ENCODE results near the gene ARVCF. TPM values are rescaled to one million over a fixed set of nuclear protein-coding genes. Genes with fewer than 3 reads are reported as not detected.

ARVCF gene
- total RNA-seq, 1 donor: 2.3 TPM

DNA sequence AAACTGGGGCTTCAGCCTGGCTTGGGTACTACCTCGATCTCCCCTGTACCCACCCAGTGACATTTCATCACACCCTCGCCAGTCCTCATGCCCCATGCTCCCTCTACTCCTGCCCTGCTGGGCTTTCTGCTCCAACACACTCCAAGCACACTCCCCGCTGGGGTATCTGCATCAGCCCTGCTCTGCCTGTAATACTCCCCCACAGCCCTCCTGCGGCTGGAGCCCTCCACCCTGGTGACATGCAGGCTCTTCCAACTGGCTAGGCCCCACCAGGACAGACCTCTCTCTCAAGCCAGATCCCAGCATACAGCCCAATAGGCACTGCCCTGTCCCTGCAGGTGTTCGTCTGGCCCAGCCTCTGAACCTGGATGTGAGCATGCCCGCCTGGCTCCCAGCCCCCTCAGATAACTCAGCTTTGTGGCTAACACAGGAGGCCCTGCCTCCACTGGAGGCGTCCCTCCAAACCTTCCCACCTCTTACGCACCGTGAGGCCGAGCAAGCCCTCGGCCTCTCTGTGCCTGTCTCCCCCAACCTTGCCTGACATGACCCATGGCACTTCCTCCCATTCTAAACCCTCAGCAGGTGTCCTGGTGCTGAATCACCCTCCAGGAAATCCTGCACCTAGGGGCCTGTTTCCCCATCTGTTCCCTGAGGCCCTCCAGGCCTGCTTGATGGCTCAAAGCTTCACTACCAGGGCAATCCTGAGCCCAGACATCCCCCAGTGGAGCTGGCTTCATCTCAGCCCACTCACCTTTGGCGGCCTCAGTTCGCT is 41.5 kb downstream of the ARVCF start:
- H3K9me3 ChIP-seq (ENCODE audit: low read depth, low read length): no peaks in the 10 kb centered on the region
- H3K27me3 ChIP-seq (ENCODE audit: insufficient read depth, low read length): no peaks in the 10 kb centered on the region
- peaks cover 22% of the 10 kb centered on the region for H3K4me1 ChIP-seq (ENCODE audit: insufficient read depth, low read length)
- no peak overlapping the region for H3K4me3 ChIP-seq (ENCODE audit: low read length)

DNA sequence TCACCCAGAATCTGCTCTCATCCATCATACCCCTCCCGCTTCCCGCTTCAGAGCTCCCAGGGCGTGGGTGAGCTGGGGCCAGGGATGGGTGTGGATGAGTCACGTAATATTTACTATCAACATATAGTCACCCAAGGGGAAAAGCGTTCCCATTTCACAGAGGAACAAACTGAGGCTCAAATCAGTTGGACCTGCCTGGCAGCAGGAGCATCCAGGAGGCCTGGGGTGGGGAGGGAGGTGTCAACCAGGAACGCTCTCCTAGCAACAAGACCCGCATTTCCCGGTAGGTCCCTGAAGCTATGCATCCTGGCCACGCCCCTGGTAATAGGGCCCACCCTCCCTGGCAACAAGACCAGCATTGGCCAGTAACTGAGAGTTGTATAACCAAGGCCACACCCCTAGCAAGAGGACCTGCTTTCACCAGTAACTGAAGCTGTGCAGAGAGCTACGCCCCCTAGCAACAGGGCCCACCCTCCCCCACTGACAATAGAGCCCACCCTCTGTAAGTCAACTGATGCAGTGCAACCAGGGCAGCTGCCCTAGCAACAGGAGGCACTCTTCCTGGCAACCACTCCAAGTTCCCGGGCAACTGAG is 42.3 kb downstream of the ARVCF start:
- Histone ChIP-seq H3K9me3 (ENCODE audit: low read depth, low read length) (no peaks in the 10 kb centered on the region), H3K4me3 (ENCODE audit: low read length) (no peak overlapping the region), H3K27me3 (ENCODE audit: insufficient read depth, low read length) (no peaks in the 10 kb centered on the region), H3K4me1 (ENCODE audit: insufficient read depth, low read length) (peaks cover 22% of the 10 kb centered on the region)

DNA sequence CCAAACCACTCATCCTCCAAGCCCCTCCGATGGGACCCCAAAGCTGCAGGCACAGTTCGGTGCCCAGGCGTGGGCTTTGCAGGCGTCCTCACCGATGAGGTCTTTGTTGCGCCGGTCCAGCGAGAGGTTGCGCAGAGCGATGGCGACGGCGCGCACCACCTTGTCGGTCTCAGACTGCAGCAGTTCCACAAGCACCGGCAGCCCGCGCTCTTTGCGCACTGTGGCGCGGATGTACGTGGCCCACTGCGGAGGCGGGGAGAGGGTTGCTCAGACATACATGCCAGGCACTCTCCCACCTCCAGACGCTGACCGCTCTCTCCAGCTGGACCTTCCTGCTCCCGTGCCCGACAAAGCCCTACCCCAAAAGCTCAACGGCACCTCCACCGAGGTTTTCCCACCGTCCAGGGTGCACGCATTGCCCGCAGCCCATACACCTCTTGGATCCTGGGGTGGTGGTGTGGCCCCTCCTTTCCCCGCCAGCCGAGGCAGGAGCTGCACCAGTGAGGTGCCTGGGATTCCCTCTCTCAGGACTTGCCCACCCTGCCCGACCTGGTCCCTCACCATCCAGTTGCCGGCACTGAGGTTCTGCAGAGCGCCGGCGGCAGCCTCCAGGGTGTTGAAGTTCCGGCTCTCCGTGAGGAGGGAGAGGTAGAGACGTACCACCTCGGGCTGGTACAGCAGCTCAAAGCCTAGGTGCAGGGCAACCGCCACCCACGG is 42.9 kb downstream of the ARVCF start:
- Histone ChIP-seq H3K4me1 (ENCODE audit: insufficient read depth, low read length) (peaks cover 22% of the 10 kb centered on the region), H3K4me3 (ENCODE audit: low read length) (no peak overlapping the region), H3K27me3 (ENCODE audit: insufficient read depth, low read length) (no peaks in the 10 kb centered on the region), H3K9me3 (ENCODE audit: low read depth, low read length) (no peaks in the 10 kb centered on the region)

DNA sequence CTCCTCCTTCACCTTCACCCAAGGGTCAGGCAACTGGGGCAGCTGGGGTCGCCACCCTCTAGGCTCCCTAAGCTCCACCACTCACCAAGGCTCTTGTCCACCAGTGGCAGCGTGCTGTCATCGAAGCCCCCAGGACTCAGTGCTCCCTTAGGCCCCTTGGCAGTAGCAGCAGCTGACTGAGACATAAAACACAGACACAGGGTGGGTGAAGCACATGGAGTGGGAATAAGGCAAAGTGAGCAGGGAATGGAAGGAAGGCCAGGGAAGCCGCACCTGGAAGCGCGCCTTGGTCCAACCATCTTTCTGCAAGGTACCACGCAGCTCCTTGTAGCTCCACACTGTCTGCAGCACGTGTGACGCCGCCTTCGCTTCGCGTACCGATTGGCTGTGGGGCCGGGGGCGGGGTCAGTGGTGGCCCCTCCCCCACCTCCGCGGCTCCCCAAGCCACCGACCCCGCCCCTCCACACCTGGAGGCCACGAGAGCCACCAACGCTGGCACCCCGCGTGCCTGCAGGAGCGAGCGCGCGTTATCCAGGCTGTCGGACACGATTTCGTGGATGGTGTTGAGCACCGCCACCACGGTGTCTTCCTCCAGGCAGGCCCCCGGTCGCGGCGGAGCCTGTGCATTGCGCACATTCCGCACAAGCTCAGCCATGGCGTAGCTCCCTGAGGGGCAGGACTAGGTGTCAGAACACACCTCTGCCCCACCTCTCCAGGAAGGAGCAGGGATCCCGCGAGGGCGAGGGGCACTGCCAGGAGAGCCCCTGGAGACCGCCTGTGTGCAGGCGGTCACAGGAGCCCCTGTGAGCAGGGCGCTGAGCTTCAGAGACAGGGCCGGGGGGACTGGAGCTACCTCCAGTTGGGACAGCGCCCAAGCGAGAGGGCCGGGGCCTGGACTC is 43.7 kb downstream of the ARVCF start:
- Histone ChIP-seq H3K9me3 (ENCODE audit: low read depth, low read length) (no peaks in the 10 kb centered on the region), H3K4me3 (ENCODE audit: low read length) (no peak overlapping the region), H3K4me1 (ENCODE audit: insufficient read depth, low read length) (peaks cover 22% of the 10 kb centered on the region)

DNA sequence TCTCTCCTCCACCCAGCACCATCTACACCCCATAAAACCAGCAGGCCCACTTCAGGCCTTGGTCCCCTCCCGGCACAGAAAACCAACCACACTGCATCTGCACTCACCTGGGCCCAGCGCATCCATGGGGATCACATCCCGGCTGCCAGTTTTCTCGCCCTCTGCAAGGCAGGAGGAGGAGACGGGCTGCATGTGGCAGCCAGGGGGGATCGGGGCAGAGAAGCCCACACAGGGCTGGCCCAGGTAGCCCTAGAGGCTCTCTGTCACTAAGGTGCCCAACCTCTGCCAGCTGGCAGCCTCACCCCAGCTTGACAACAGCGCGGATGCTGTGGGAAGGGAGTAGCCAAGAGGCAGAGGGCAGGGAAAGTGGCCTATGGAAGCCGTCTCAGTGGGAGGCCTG is 44.4 kb downstream of the ARVCF start:
- H3K9me3 ChIP-seq (ENCODE audit: low read depth, low read length): no peaks in the 10 kb centered on the region
- H3K4me3 ChIP-seq (ENCODE audit: low read length): no peak overlapping the region
- no peaks in the 10 kb centered on the region for H3K27me3 ChIP-seq (ENCODE audit: insufficient read depth, low read length)
- peaks cover 22% of the 10 kb centered on the region for H3K4me1 ChIP-seq (ENCODE audit: insufficient read depth, low read length)

More for the DNA sequence above, 43.7 kb downstream of the ARVCF start:
- no peaks in the 10 kb centered on the region for H3K27me3 ChIP-seq (ENCODE audit: insufficient read depth, low read length)

DNA sequence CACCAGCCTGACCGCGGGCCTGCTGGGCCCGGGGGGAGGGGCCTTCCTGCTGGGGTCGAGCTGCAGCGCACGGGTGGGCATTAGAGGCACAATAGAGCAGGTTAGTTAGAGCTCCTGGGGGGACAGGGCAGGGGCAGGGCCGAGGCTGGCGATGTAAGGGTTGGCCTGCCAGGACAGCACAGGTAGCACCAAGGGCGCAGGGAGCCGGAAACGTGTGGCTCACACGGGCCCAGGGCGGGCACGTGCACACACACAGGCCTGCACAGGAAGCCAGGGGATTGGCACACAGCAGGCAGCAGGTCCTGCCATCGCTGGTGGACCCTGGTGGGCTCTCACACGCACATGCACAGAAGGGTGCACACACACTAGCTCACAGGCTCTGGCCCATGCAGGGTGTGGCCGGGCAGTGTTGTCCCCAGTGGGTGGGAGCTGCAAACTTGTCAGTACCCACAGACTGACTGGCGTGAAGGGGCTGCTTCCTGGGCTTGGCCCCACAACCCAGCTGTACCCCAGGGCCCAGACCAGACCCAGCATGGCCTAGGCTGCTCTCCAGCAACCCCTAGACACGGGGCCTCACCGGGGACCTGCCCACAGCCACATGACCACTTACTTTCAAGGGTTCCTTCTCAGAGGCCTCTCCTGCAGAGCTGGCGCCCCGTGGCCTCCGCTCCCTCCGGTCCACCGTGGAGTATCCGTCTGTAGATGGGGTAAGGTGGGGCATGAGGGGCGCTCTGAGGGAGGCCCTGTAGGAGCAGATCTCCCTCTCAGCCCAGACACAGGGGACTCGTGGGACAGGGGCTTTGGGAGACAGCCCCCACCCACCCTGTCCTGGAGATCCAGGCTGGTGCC is 45.1 kb downstream of the ARVCF start:
- no peak overlapping the region for H3K4me3 ChIP-seq (ENCODE audit: low read length)
- H3K4me1 ChIP-seq (ENCODE audit: insufficient read depth, low read length): peaks cover 22% of the 10 kb centered on the region
- H3K27me3 ChIP-seq (ENCODE audit: insufficient read depth, low read length): no peaks in the 10 kb centered on the region
- H3K9me3 ChIP-seq (ENCODE audit: low read depth, low read length): no peaks in the 10 kb centered on the region

DNA sequence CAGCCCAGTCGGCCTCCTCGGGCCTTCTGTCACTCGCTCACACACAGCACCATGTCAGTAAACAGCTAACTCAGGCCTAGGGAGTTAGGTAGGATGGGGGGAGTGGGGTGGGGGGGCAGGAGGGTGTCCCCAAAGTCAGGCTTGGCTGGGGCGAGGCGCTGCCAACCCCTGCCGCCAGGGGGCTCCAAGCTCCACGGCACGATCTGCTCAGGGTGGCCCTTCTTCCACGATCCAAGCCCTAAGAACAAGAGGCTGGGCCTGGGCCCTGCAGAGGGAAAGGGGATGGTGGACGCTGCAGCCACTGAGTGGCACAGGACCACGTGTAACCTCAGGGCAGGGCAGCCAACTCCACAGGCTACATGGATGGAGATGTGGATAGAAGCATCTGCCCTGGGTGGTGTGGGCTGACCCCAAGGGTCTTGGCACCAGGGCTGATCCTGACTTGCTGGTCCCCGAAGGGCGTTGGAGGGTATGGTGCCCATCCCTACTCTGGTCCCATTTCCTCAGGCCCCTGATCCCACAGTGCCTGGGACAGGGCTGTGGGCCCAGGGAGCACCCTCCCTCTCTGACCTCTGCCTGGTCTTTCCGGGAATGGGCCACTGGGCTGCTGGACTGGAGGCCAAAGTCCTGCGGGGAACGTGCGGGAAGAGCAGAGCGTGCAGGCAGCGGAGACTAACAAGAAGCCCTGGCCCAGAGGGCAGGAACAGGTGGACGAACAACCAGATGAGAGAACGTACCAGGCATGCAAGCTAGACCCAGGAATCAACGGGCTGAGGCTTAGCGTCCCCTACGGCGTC is 45.9 kb downstream of the ARVCF start:
- H3K4me3 ChIP-seq (ENCODE audit: low read length): no peak overlapping the region
- no peaks in the 10 kb centered on the region for H3K9me3 ChIP-seq (ENCODE audit: low read depth, low read length)
- H3K4me1 ChIP-seq (ENCODE audit: insufficient read depth, low read length): peaks cover 22% of the 10 kb centered on the region
- no peaks in the 10 kb centered on the region for H3K27me3 ChIP-seq (ENCODE audit: insufficient read depth, low read length)

DNA sequence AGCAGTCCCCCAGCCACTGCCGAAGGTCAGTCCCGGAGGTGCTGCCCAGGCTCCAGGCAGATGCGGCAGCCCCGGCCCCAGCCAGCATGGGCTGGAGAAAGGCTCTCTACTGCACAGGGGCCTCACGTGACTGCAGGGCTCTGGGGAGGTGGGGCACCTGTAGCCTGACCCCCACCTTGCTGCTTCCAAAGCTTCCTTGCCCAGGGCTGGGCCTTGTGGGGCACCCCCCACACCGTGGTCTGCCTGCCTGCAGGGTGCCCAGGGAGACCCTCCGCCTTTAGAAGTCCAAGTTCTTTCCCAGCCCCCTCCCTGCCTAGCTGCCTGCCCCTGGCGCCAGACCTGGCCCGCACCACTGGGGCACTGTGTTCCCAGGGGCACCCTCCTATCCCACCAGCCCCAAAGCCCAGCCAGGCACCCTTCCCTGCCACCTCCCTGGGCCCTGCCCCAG is 46.6 kb downstream of the ARVCF start:
- Histone ChIP-seq H3K4me3 (ENCODE audit: low read length) (no peak overlapping the region), H3K9me3 (ENCODE audit: low read depth, low read length) (no peaks in the 10 kb centered on the region), H3K27me3 (ENCODE audit: insufficient read depth, low read length) (no peaks in the 10 kb centered on the region), H3K4me1 (ENCODE audit: insufficient read depth, low read length) (peaks cover 17% of the 10 kb centered on the region)

DNA sequence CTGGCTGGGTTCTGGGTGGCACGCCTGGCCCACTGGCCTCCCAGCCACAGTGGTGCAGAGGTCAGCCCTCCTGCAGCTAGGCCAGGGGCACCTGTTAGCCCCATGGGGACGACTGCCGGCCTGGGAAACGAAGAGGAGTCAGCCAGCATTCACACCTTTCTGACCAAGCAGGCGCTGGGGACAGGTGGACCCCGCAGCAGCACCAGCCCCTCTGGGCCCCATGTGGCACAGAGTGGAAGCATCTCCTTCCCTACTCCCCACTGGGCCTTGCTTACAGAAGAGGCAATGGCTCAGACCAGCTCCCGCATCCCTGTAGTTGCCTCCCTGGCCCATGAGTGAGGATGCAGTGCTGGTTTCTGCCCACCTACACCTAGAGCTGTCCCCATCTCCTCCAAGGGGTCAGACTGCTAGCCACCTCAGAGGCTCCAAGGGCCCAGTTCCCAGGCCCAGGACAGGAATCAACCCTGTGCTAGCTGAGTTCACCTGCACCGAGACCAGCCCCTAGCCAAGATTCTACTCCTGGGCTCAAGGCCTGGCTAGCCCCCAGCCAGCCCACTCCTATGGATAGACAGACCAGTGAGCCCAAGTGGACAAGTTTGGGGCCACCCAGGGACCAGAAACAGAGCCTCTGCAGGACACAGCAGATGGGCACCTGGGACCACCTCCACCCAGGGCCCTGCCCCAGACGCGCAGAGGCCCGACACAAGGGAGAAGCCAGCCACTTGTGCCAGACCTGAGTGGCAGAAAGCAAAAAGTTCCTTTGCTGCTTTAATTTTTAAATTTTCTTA is 47.3 kb downstream of the ARVCF start:
- H3K9me3 ChIP-seq (ENCODE audit: low read depth, low read length): no peaks in the 10 kb centered on the region
- H3K4me1 ChIP-seq (ENCODE audit: insufficient read depth, low read length): peaks cover 11% of the 10 kb centered on the region
- H3K4me3 ChIP-seq (ENCODE audit: low read length): no peak overlapping the region
- H3K27me3 ChIP-seq (ENCODE audit: insufficient read depth, low read length): no peaks in the 10 kb centered on the region

DNA sequence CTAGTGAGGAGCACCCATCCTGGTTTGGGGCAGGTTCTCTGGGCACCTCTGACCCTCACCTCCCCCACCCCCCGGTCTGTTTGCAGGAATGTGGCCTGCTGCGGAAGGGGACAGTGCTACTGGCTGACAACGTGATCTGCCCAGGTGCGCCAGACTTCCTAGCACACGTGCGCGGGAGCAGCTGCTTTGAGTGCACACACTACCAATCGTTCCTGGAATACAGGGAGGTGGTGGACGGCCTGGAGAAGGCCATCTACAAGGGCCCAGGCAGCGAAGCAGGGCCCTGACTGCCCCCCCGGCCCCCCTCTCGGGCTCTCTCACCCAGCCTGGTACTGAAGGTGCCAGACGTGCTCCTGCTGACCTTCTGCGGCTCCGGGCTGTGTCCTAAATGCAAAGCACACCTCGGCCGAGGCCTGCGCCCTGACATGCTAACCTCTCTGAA is 48.2 kb downstream of the ARVCF start:
- Histone ChIP-seq H3K4me1 (ENCODE audit: insufficient read depth, low read length) (peaks cover 11% of the 10 kb centered on the region), H3K27me3 (ENCODE audit: insufficient read depth, low read length) (no peaks in the 10 kb centered on the region), H3K9me3 (ENCODE audit: low read depth, low read length) (no peaks in the 10 kb centered on the region), H3K4me3 (ENCODE audit: low read length) (no peak overlapping the region)

DNA sequence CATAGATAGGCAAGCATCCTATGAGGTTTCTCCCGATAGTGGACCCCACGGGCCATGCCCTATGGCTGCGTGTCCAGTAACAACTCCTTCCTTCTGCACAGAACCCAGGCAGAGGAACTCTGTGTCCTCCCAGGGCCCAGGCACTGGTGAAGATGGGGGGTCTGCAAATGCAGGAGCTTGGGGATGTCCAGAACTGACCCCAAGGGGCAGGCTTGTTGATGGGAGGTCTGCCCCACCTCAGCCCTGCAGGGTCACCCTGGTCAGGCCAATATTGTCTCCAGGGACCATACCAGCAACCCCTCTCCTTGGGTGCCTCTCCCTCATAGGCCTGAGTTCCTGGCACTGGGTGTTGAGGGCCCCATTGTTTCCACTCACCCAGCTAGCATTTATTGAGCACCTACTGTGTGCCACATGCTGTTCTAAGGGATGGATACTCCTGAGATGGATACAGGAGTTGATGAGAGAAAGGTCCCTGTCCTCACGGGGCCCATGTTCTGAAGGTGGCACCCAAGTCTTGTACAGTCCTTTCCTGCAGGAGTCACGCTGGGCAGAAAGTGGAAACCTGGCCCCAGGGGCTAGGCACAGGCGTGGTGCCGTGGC is 48.7 kb downstream of the ARVCF start:
- Histone ChIP-seq H3K4me1 (ENCODE audit: insufficient read depth, low read length) (peaks cover 11% of the 10 kb centered on the region), H3K9me3 (ENCODE audit: low read depth, low read length) (no peaks in the 10 kb centered on the region), H3K4me3 (ENCODE audit: low read length) (no peak overlapping the region), H3K27me3 (ENCODE audit: insufficient read depth, low read length) (no peaks in the 10 kb centered on the region)

DNA sequence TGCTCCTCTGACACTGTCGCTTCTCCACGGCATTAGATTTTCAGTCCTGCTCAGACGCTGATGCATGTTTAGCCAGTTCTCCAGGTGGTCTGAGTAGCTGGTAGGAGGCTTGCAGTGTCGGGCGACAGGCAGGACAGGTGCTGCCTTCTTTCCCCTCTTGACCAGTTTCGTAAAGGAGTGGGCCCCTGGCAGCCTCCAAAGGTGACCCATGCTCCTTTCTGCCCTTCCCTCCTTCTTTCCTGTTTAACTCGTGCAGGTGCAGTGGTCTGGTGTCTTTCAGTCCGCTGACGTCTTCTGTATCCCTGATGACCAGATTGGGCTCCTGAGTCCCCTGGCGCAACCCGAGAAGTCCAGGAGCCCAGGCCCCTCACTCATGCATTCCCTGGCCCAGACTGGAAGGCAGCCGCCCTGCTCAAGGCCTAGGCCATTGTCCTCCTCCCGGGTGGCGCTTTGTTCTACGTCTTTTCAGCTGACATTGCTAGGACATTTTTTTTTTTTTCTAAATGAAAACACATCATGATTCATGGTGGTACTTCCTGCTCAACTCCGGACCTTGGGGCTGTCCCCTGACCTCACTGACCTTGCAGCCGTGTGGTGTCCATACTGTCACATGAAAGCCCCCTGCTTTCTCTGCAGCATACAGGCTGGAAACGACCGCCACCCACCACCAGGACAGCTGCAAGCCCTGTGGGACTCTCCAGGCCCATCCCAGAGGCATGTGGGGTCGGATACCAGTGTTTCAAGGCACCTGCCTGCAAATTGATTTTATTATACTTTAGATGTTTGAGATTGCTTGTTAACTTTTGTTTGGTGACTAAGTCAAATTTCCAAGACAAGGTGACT is 49.5 kb downstream of the ARVCF start:
- Histone ChIP-seq H3K9me3 (ENCODE audit: low read depth, low read length) (no peaks in the 10 kb centered on the region), H3K4me3 (ENCODE audit: low read length) (no peak overlapping the region)

More for the DNA sequence above, 49.5 kb downstream of the ARVCF start:
- Histone ChIP-seq H3K4me1 (ENCODE audit: insufficient read depth, low read length) (peaks cover 10% of the 10 kb centered on the region), H3K27me3 (ENCODE audit: insufficient read depth, low read length) (no peaks in the 10 kb centered on the region)
